CD4-positive, CD25-positive, alpha-beta regulatory T cell (primary cell): ENCODE data around the gene SUCLG2. TPM values are rescaled to one million over a fixed set of nuclear protein-coding genes. Genes with fewer than 3 reads are reported as not detected.
A peak's percentile ranks its signal among the peaks of the same experiment; 100 is the strongest.
"Not testable (repeated sequence)": the region's sequence is repeated elsewhere in the genome, so short reads cannot be mapped to it uniquely, and the experiment has no call there.

Source experiments
- ATAC-seq, 2 donors: fragments of 150-1000 bp; cut with Tn5 transposase; one replicate each; pipeline ENCODE4 v1.10.0; 2021; ENCODE audit warnings: low read depth in 2 of 2, moderate number of reproducible peaks in 2 of 2, moderate library complexity in 1 of 2
- DNase-seq, 3 donors: peaks; one replicate each; pipeline versions ENCODE4 v3.0.0 to v3.0.0-alpha.2; 2012 to 2022; ENCODE audit warnings: mixed read lengths in 1 of 3
- H3K27ac ChIP-seq: one replicate; pipeline ENCODE4 v1.7.0; 2013; ENCODE audit warnings: mild to moderate bottlenecking, low read length; ENCODE audit not compliant: insufficient read depth, poor library complexity, severe bottlenecking
- H3K27me3 ChIP-seq: one replicate; pipeline ENCODE4 v1.7.0; 2013; ENCODE audit warnings: low read length; ENCODE audit not compliant: control insufficient read depth, insufficient read depth
- H3K36me3 ChIP-seq: one replicate; pipeline ENCODE4 v1.7.0; 2013; ENCODE audit warnings: mild to moderate bottlenecking, low read length, moderate library complexity; ENCODE audit not compliant: control insufficient read depth, insufficient read depth
- H3K4me1 ChIP-seq: 2 replicates; pipeline ENCODE4 v1.7.0; 2013; ENCODE audit warnings: mild to moderate bottlenecking, low read length; ENCODE audit not compliant: insufficient read depth, control insufficient read depth, poor library complexity, severe bottlenecking
- H3K4me3 ChIP-seq: one replicate; pipeline ENCODE4 v1.7.0; 2013; ENCODE audit warnings: low read depth, mild to moderate bottlenecking, low read length, moderate library complexity
- H3K9me3 ChIP-seq, 2 experiments: 1 replicate in 1 of 2; 2 replicates in 1 of 2; pipeline ENCODE4 v1.7.0; 2013; ENCODE audit warnings: low read length in 2 of 2, mild to moderate bottlenecking in 1 of 2, moderate library complexity in 1 of 2; ENCODE audit not compliant: control insufficient read depth in 2 of 2
- H3K27ac Mint-ChIP-seq, 3 donors: one replicate each; pipeline ENCODE4 v1.8.0; 2020 to 2022; ENCODE audit warnings: mild to moderate bottlenecking in 3 of 3, mixed read lengths in 3 of 3, moderate library complexity in 2 of 3
- H3K27me3 Mint-ChIP-seq: one replicate; pipeline ENCODE4 v1.8.0; 2022; ENCODE audit warnings: mild to moderate bottlenecking, mixed read lengths
- H3K36me3 Mint-ChIP-seq: one replicate; pipeline ENCODE4 v1.8.0; 2020; ENCODE audit warnings: mixed read lengths
- H3K4me1 Mint-ChIP-seq, 4 donors: one replicate each; pipeline ENCODE4 v1.8.0; 2020 to 2022; ENCODE audit warnings: mixed read lengths in 4 of 4, mild to moderate bottlenecking in 1 of 4
- H3K4me3 Mint-ChIP-seq, 4 donors: one replicate each; pipeline ENCODE4 v1.8.0; 2020 to 2022; ENCODE audit warnings: mild to moderate bottlenecking in 4 of 4, mixed read lengths in 4 of 4, moderate library complexity in 3 of 4
- H3K9me3 Mint-ChIP-seq, 7 donors: one replicate each; pipeline ENCODE4 v1.8.0; 2020 to 2022; ENCODE audit warnings: mixed read lengths in 7 of 7, mild to moderate bottlenecking in 3 of 7, moderate library complexity in 2 of 7
- polyA plus RNA-seq, 4 donors: library from polyadenylated mRNA; unstranded; fragments of 300-500 nt; fragmentation: Illumina TruSeq; gene quantifications; one replicate each; pipeline ENCODE4 v1.2.3, GENCODE V29; 2021
- total RNA-seq: library from RNA; stranded (reverse); gene quantifications from one replicate; pipeline ENCODE4 v1.2.3, GENCODE V29; 2022

Gene SUCLG2
- total and polyA plus RNA-seq, 5 donors from 2014 or later, result 53.6 to 75.0 (median 67.6) TPM

GRCh38 chr3:67542502-67543250 is 111.7 kb downstream of the SUCLG2 start:
- H3K27me3 ChIP-seq, DNase-seq, ATAC-seq, H3K4me3 ChIP-seq, H3K27ac ChIP-seq, H3K4me3 Mint-ChIP-seq, H3K36me3 ChIP-seq, H3K27me3 Mint-ChIP-seq, H3K9me3 ChIP-seq, H3K4me1 ChIP-seq: not testable (repeated sequence)
- Mint-ChIP-seq H3K9me3 (peaks cover 0 to 13% (median 5%) of the 10 kb centered on the region in 7 donors), H3K4me1 (peaks cover 20 to 43% (median 30%) of the 10 kb centered on the region in 4 donors), H3K36me3 (peaks cover 46% of the 10 kb centered on the region), H3K27ac (peak overlapping the region in 2 of 3 donors; percentile 9 to 20)

DNA sequence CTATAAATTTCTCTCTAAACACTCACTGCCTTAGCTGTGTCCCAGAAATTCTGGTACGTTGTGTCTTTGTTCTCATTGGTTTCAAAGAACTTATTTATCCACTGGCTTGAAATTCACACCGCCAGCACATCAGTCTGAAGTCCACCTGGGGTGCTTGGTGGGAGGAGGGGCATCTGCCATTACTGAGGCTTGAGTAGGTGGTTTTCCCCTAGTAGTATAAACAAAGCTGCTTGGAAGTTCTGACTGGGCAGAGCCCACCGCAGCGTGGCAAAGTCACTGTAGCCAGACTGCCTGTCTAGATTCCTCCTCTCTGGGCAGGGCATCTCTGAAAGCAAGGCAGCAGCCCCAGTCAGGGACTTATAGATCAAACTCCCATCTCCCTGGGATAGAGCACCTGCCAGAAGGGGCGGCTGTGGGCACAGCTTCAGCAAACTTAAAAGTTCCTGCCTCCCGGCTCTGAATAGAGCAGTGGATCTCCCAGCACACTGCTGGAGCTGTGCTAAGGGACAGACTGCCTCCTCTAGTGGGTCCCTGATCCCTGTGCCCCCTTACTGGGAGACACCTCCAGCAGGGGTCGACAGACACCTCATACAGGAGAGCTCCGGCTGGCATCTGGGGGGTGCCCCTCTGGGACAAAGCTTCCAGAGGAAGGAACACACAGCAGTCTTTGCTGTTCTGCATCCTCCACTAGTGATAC is 114.1 kb downstream of the SUCLG2 start:
- Histone ChIP-seq H3K27ac (no peak overlapping the region), H3K9me3 (no peaks in the 10 kb centered on the region), H3K27me3 (no peaks in the 10 kb centered on the region), H3K36me3 (peaks cover 6% of the 10 kb centered on the region), H3K4me3 (no peak overlapping the region), H3K4me1 (no peaks in the 10 kb centered on the region)
- peaks cover 16 to 40% (median 36%) of the 10 kb centered on the region in 4 donors for H3K4me1 Mint-ChIP-seq
- H3K36me3 Mint-ChIP-seq, result peaks cover 41% of the 10 kb centered on the region
- peaks cover 0 to 17% (median 5%) of the 10 kb centered on the region in 7 donors for H3K9me3 Mint-ChIP-seq
- H3K27ac Mint-ChIP-seq, result peak overlapping the region in 1 of 3 donors; percentile 21
- no peak overlapping the region for H3K4me3 Mint-ChIP-seq
- ATAC-seq (no peak), DNase-seq (no peak)
- H3K27me3 Mint-ChIP-seq, result no peaks in the 10 kb centered on the region

DNA sequence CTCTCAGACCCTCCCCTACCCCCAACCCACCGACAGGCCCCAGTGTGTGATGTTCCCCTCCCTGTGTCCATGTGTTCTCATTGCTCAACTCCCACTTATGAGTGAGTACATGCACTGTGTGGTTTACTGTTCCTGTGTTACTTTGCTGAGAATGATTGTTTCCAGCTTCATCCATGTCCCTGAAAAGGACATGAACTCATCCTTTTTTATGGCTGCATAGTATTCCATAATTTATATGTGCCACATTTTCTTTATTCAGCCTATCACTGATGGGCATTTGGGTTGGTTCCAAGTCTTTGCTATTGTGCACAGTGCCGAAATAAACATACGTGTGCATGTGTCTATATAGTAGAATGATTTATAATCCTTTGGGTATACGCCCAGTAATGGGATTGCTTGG is 117.2 kb downstream of the SUCLG2 start:
- H3K27me3 Mint-ChIP-seq, ATAC-seq, DNase-seq, H3K4me3 ChIP-seq, H3K27me3 ChIP-seq, H3K4me1 ChIP-seq, H3K27ac Mint-ChIP-seq, H3K27ac ChIP-seq, H3K36me3 ChIP-seq, H3K9me3 ChIP-seq: not testable (repeated sequence)
- peaks cover 25 to 48% (median 35%) of the 10 kb centered on the region in 4 donors for H3K4me1 Mint-ChIP-seq
- peaks cover 26% of the 10 kb centered on the region for H3K36me3 Mint-ChIP-seq
- H3K9me3 Mint-ChIP-seq, result peaks cover 0 to 19% (median 4%) of the 10 kb centered on the region in 7 donors
- H3K4me3 Mint-ChIP-seq, result peak overlapping the region in 1 of 4 donors; percentile 15

GRCh38 chr3:67535006-67535405 is 119.4 kb downstream of the SUCLG2 start:
- Mint-ChIP-seq H3K4me3 (no peak overlapping the region), H3K27ac (no peak overlapping the region), H3K4me1 (peaks cover 34 to 50% (median 45%) of the 10 kb centered on the region in 4 donors), H3K36me3 (peaks cover 16% of the 10 kb centered on the region), H3K27me3 (no peaks in the 10 kb centered on the region), H3K9me3 (peaks cover 0 to 16% (median 4%) of the 10 kb centered on the region in 7 donors)
- H3K4me1 ChIP-seq, result no peaks in the 10 kb centered on the region
- no peaks in the 10 kb centered on the region for H3K27me3 ChIP-seq
- DNase-seq (no peak), ATAC-seq (no peak)
- no peaks in the 10 kb centered on the region for H3K36me3 ChIP-seq
- no peak overlapping the region for H3K27ac ChIP-seq
- no peaks in the 10 kb centered on the region for H3K9me3 ChIP-seq
- no peak overlapping the region for H3K4me3 ChIP-seq

- Histone ChIP-seq H3K4me1 (no peaks in the 10 kb centered on the region), H3K9me3 (no peaks in the 10 kb centered on the region), H3K4me3 (no peak overlapping the region), H3K36me3 (no peaks in the 10 kb centered on the region), H3K27me3 (no peaks in the 10 kb centered on the region), H3K27ac (no peak overlapping the region)
- no peak for ATAC-seq
- Mint-ChIP-seq H3K27ac (no peak overlapping the region), H3K4me3 (no peak overlapping the region), H3K4me1 (peaks cover 37 to 54% (median 47%) of the 10 kb centered on the region in 4 donors), H3K36me3 (peaks cover 16% of the 10 kb centered on the region), H3K9me3 (peaks cover 0 to 16% (median 4%) of the 10 kb centered on the region in 7 donors), H3K27me3 (no peaks in the 10 kb centered on the region)
- no peak for DNase-seq
Measured at GRCh38 chr3:67534594-67534993, 119.8 kb downstream of the SUCLG2 start.

GRCh38 chr3:67531181-67532101 is 123.0 kb downstream of the SUCLG2 start:
- peaks cover 0 to 7% (median 0%) of the 10 kb centered on the region in 7 donors for H3K9me3 Mint-ChIP-seq
- no peaks in the 10 kb centered on the region for H3K9me3 ChIP-seq
- H3K4me3 Mint-ChIP-seq, result no peak overlapping the region
- peak overlapping the region in 1 of 3 donors; percentile 0 for H3K27ac Mint-ChIP-seq
- ATAC-seq (no peak), DNase-seq (no peak)
- H3K36me3 ChIP-seq, result peaks cover 24% of the 10 kb centered on the region
- no peak overlapping the region for H3K27ac ChIP-seq
- H3K4me1 ChIP-seq, result no peaks in the 10 kb centered on the region
- H3K36me3 Mint-ChIP-seq, result peaks cover 34% of the 10 kb centered on the region
- H3K4me3 ChIP-seq, result no peak overlapping the region
- no peaks in the 10 kb centered on the region for H3K27me3 Mint-ChIP-seq
- peaks cover 36 to 54% (median 44%) of the 10 kb centered on the region in 4 donors for H3K4me1 Mint-ChIP-seq
- H3K27me3 ChIP-seq, result no peaks in the 10 kb centered on the region

DNA sequence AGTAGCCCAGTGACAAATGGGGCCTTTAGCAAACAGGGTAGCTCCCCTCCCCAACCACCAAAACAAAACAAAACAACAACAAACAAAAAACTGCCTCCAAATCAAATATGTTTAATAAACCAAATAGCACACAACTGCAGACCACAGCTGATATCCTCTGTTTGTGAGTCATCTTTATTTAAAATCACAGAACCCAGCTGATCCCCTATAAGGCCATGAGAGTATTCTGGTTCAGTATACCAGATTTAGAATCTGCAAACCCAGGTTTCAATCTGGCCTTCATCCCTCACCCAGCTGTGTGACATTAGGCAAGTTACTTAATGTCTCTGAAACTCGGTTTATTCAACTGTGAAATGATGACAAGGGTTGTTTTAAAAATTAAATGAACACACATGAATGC is 124.5 kb downstream of the SUCLG2 start:
- Mint-ChIP-seq H3K27ac (no peak overlapping the region), H3K36me3 (peaks cover 50% of the 10 kb centered on the region)

More for the DNA sequence above, 124.5 kb downstream of the SUCLG2 start:
- peaks cover 0 to 5% (median 0%) of the 10 kb centered on the region in 7 donors for H3K9me3 Mint-ChIP-seq
- H3K36me3 ChIP-seq, result peaks cover 31% of the 10 kb centered on the region
- H3K27ac ChIP-seq, result no peak overlapping the region
- H3K4me1 Mint-ChIP-seq, result peaks cover 31 to 40% (median 36%) of the 10 kb centered on the region in 4 donors
- H3K4me3 Mint-ChIP-seq, result no peak overlapping the region
- DNase-seq, result no peak
- H3K4me3 ChIP-seq, result no peak overlapping the region
- no peaks in the 10 kb centered on the region for H3K4me1 ChIP-seq
- H3K9me3 ChIP-seq, result no peaks in the 10 kb centered on the region
- ATAC-seq, result no peak
- H3K27me3 ChIP-seq, result no peaks in the 10 kb centered on the region
- no peaks in the 10 kb centered on the region for H3K27me3 Mint-ChIP-seq
